ENCODE measurements around the gene C5. TPM values are rescaled to one million over a fixed set of nuclear protein-coding genes. Genes with fewer than 3 reads are reported as not detected.

The C5 gene
- total RNA-seq, 1 donor from 2014 or later, result 5.5 TPM

GRCh38 chr9:120985819-120986222 is 64.3 kb downstream of the C5 start:
- DNase-seq (ENCODE audit: low spot score), result peak; percentile 75
- H3K4me1 ChIP-seq, result no peaks in the 10 kb centered on the region
- no peaks in the 10 kb centered on the region for H3K36me3 ChIP-seq
- Mint-ChIP-seq H3K4me3 (no peak overlapping the region), H3K4me1 (no peaks in the 10 kb centered on the region), H3K36me3 (no peaks in the 10 kb centered on the region), H3K27ac (no peak overlapping the region), H3K27me3 (ENCODE audit: insufficient read depth, low read depth) (no peaks in the 10 kb centered on the region), H3K9me3 (no peaks in the 10 kb centered on the region)
- no peak overlapping the region for H3K9ac ChIP-seq
- no peak overlapping the region for H3K4me2 ChIP-seq
- no peaks in the 10 kb centered on the region for H3F3A ChIP-seq (ENCODE audit: low read depth)
- no peak for TF ChIP-seq EZH2phosphoT487 (IDR thresholded peaks at IDR 0.05)
- peak; percentile 72 for TF ChIP-seq CTCF (IDR thresholded peaks at IDR 0.05)
- no peak for TF ChIP-seq EZH2 (IDR thresholded peaks at IDR 0.05)
- no peaks in the 10 kb centered on the region for H4K20me1 ChIP-seq (ENCODE audit: low read depth)
- H3K9me3 ChIP-seq (ENCODE audit: low read depth), result no peaks in the 10 kb centered on the region
- H3K4me3 ChIP-seq, result no peak overlapping the region
- H3K27me3 ChIP-seq, result no peaks in the 10 kb centered on the region
- H3K79me2 ChIP-seq (ENCODE audit: low read depth), result no peaks in the 10 kb centered on the region
- H3K27ac ChIP-seq, result no peak overlapping the region
- peak overlapping the region; percentile 48 for H2AFZ ChIP-seq (replicated peaks)

GRCh38 chr9:120983259-120983837 is 66.7 kb downstream of the C5 start:
- Histone ChIP-seq H3K79me2 (ENCODE audit: low read depth) (no peaks in the 10 kb centered on the region), H3K27ac (no peak overlapping the region), H3K27me3 (no peaks in the 10 kb centered on the region), H2AFZ (replicated peaks) (no peak overlapping the region), H3F3A (ENCODE audit: low read depth) (no peaks in the 10 kb centered on the region), H4K20me1 (ENCODE audit: low read depth) (no peaks in the 10 kb centered on the region), H3K9ac (no peak overlapping the region), H3K36me3 (no peaks in the 10 kb centered on the region), H3K4me2 (no peak overlapping the region), H3K9me3 (ENCODE audit: low read depth) (no peaks in the 10 kb centered on the region), H3K4me1 (no peaks in the 10 kb centered on the region), H3K4me3 (no peak overlapping the region)
- Mint-ChIP-seq H3K27me3 (ENCODE audit: insufficient read depth, low read depth) (no peaks in the 10 kb centered on the region), H3K27ac (no peak overlapping the region), H3K4me3 (no peak overlapping the region), H3K9me3 (no peaks in the 10 kb centered on the region), H3K36me3 (no peaks in the 10 kb centered on the region), H3K4me1 (no peaks in the 10 kb centered on the region)
- TF ChIP-seq CTCF (IDR thresholded peaks at IDR 0.05) (no peak), EZH2phosphoT487 (IDR thresholded peaks at IDR 0.05) (no peak), EZH2 (IDR thresholded peaks at IDR 0.05) (no peak)
- no peak for DNase-seq (ENCODE audit: low spot score)

DNA sequence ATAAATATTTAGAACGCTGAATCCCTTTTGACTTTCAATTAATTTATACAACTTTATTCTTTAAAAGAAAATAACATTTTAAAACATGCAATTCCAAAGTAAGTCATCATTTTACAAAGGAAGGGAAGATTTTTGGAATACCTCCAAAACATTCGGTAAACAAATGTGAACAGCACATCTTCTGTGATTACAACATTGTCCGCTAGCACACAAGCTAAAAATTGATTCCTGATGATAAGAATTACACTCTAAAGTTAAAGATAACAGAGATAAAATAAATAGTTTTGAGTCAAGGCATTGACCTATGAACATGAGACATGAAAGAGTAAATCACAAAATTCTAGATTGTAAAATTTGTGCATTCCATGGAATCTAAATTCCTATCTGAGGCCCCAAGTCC is 67.2 kb downstream of the C5 start:
- Histone ChIP-seq H2AFZ (replicated peaks) (no peak overlapping the region), H3K4me1 (no peaks in the 10 kb centered on the region), H3K27ac (no peak overlapping the region), H3K9ac (no peak overlapping the region), H3F3A (ENCODE audit: low read depth) (no peaks in the 10 kb centered on the region), H3K36me3 (no peaks in the 10 kb centered on the region), H4K20me1 (ENCODE audit: low read depth) (no peaks in the 10 kb centered on the region), H3K79me2 (ENCODE audit: low read depth) (no peaks in the 10 kb centered on the region), H3K4me3 (no peak overlapping the region), H3K4me2 (no peak overlapping the region), H3K9me3 (ENCODE audit: low read depth) (no peaks in the 10 kb centered on the region), H3K27me3 (no peaks in the 10 kb centered on the region)
- TF ChIP-seq EZH2 (IDR thresholded peaks at IDR 0.05), result no peak
- no peak for TF ChIP-seq EZH2phosphoT487 (IDR thresholded peaks at IDR 0.05)
- no peak for TF ChIP-seq CTCF (IDR thresholded peaks at IDR 0.05)
- no peak overlapping the region for H3K4me3 Mint-ChIP-seq
- H3K9me3 Mint-ChIP-seq, result no peaks in the 10 kb centered on the region
- DNase-seq (ENCODE audit: low spot score), result no peak
- no peaks in the 10 kb centered on the region for H3K4me1 Mint-ChIP-seq
- H3K36me3 Mint-ChIP-seq, result no peaks in the 10 kb centered on the region
- no peaks in the 10 kb centered on the region for H3K27me3 Mint-ChIP-seq (ENCODE audit: insufficient read depth, low read depth)
- H3K27ac Mint-ChIP-seq, result no peak overlapping the region
